ENCODE data around the gene TRIP12. TPM values are rescaled to one million over a fixed set of nuclear protein-coding genes. Genes with fewer than 3 reads are reported as not detected.

TRIP12 gene
- total and polyA plus RNA-seq, 2 of the 13 experiments (the other 11 are each of a cell fraction or from before 2014, with no cell fraction given), result 72.1 to 153 TPM

- H3K9ac ChIP-seq (ENCODE audit: insufficient read depth, low read depth, low read length), result no peak overlapping the region
- no peak overlapping the region for H2AFZ ChIP-seq (ENCODE audit: low read length)
- H4K20me1 ChIP-seq (ENCODE audit: insufficient read depth, low read length), result peaks cover 50% of the 10 kb centered on the region
- WGBS (ENCODE audit: low lambda C conversion rate), result 50% methylated on average over 1 of the region's 1 CpG
- peaks cover 49% of the 10 kb centered on the region for H3K4me1 ChIP-seq (ENCODE audit: insufficient read depth, low read length)
- in situ Hi-C loops (cut with HindIII; ENCODE audit: extremely low pct_ligation_motif_present, low pct_unique_long_range_greater_than_20kb), result no loop called here
- POLR2A ChIA-PET, result interaction anchor here (2.6 kb wide), 1 partner anchor 10 kb away, joined by 20 read pairs; the partner anchor contains the start of genes FBXO36 and TRIP12
- H3K27me3 ChIP-seq (ENCODE audit: control insufficient read depth in 1 of 2, insufficient read depth in 2 of 2, low read length in 2 of 2), result no peaks in the 10 kb centered on the region
- H3K4me2 ChIP-seq (ENCODE audit: low read depth, low read length), result no peak overlapping the region
- CTCF ChIA-PET (ENCODE audit: low intra/inter-chr PET ratio, low total read pairs), result no interaction called here
- DNase-seq (ENCODE audit: low spot score), result peak; percentile 35
- intact Hi-C loops (cut with micrococcal nuclease; ENCODE audit: unreplicated experiment), result no loop called here
- no peaks in the 10 kb centered on the region for H3K9me3 ChIP-seq (ENCODE audit: low read length)
- peaks cover 9 to 22% of the 10 kb centered on the region in 2 experiments for H3K36me3 ChIP-seq (replicated peaks in 1 of 2; ENCODE audit: control insufficient read depth in 1 of 2, insufficient read depth in 2 of 2, low read length in 2 of 2)
- BruUV-seq (replicated peaks), result no TSS peak
- peak; percentile 87 for ATAC-seq
- peak overlapping the region; percentile 4 for H3K27ac ChIP-seq (ENCODE audit: extremely low read length, insufficient read depth, low read length)
- no peak overlapping the region for H3K4me3 ChIP-seq (replicated peaks in 1 of 3; ENCODE audit: insufficient read depth in 1 of 3, low read depth in 2 of 3, low read length in 3 of 3)
- FAIRE-seq, result peak; percentile 51
- H3K79me2 ChIP-seq (ENCODE audit: insufficient read depth, low read length), result peaks cover 90% of the 10 kb centered on the region
- no peak for TF ChIP-seq CREB1 (IDR thresholded peaks at IDR 0.05)
- TF ChIP-seq CREB1 (CRISPR knock-in tag; IDR thresholded peaks at IDR 0.05), result 0 out of 2 replicates have a peak, but pooled peaks have one; percentile 15
- no peak for TF ChIP-seq SOX13 (IDR thresholded peaks at IDR 0.05)
- no peak for TF ChIP-seq SOX13 (CRISPR knock-in tag; conservative IDR thresholded peaks at IDR 0.05 in 1 of 2, IDR thresholded peaks at IDR 0.05 in 1 of 2)
- peak; percentile 44 for TF ChIP-seq STAG1 (CRISPR knock-in tag; IDR thresholded peaks at IDR 0.05)
- TF ChIP-seq GABPA (IDR thresholded peaks at IDR 0.05; ENCODE audit: low read depth, low read length), result no peak
- peak; percentile 7; the same call in 1 of the 2 replicates for TF ChIP-seq GABPA (CRISPR knock-in tag; IDR thresholded peaks at IDR 0.05; ENCODE audit: low read depth)
- TF ChIP-seq NCOR1 (IDR thresholded peaks at IDR 0.05; ENCODE audit: borderline replicate concordance, low read length), result 0 out of 2 replicates have a peak, but pooled peaks have one; percentile 22
- peak; percentile 76 for TF ChIP-seq HNF4A (CRISPR knock-in tag; IDR thresholded peaks at IDR 0.05)
- peak; percentile 29 for TF ChIP-seq TEAD3 (CRISPR knock-in tag; optimal IDR thresholded peaks at IDR 0.05; ENCODE audit: borderline replicate concordance)
- no peak for TF ChIP-seq TRAFD1 (CRISPR knock-in tag; IDR thresholded peaks at IDR 0.05; ENCODE audit: borderline replicate concordance)
- TF ChIP-seq CTCF (CRISPR knock-in tag; IDR thresholded peaks at IDR 0.05), result peak; percentile 67
- no peak for TF ChIP-seq NFE2L1 (CRISPR knock-in tag; IDR thresholded peaks at IDR 0.05; ENCODE audit: borderline replicate concordance)
- peak; percentile 58; the same call in 1 of the 2 replicates for TF ChIP-seq HNF4G (IDR thresholded peaks at IDR 0.05; ENCODE audit: borderline replicate concordance, low read depth, low read length)
- TF ChIP-seq HNF4G (CRISPR knock-in tag; IDR thresholded peaks at IDR 0.05; ENCODE audit: borderline replicate concordance, low read depth), result no peak
- 0 out of 2 replicates have a peak, but pooled peaks have one; percentile 6 for TF ChIP-seq SMC3 (IDR thresholded peaks at IDR 0.05; ENCODE audit: low read length)
- TF ChIP-seq U2AF2 (IDR thresholded peaks at IDR 0.05; ENCODE audit: low read depth, low read length), result no peak
Measured at GRCh38 chr2:229910832-229911412, 10.9 kb downstream of the TRIP12 start.
